Lung (tissue), 12 donors: ENCODE measurements around the gene WASHC3. TPM values are rescaled to one million over a fixed set of nuclear protein-coding genes. Genes with fewer than 3 reads are reported as not detected.

ENCODE experiments used
- ATAC-seq: fragments of 200-7000 bp; cut with Tn5 transposase; one replicate; pipeline ENCODE4 v1.9.1; 2020; ENCODE audit warnings: moderate number of reproducible peaks; ENCODE audit not compliant: insufficient read depth, low FRiP score
- DNase-seq, 3 donors: peaks; one replicate each; pipeline ENCODE4 v3.0.0-alpha.2; 2013 to 2017
- H3K27ac ChIP-seq, 2 donors: one replicate each; pipeline ENCODE4 v1.5.1; 2013; ENCODE audit warnings: mild to moderate bottlenecking in 2 of 2, moderate library complexity in 2 of 2, control low read depth in 1 of 2, inconsistent platforms in 1 of 2, low read depth in 1 of 2, low read length in 1 of 2
- H3K27me3 ChIP-seq, 3 donors: one replicate each; pipeline ENCODE4 v1.5.1; 2013; ENCODE audit warnings: low read length in 2 of 3; ENCODE audit not compliant: control insufficient read depth in 3 of 3, insufficient read depth in 3 of 3
- H3K36me3 ChIP-seq, 4 donors: one replicate each; pipeline ENCODE4 v1.5.1; 2013; ENCODE audit warnings: low read length in 4 of 4, mild to moderate bottlenecking in 1 of 4, moderate library complexity in 1 of 4; ENCODE audit not compliant: control insufficient read depth in 4 of 4, insufficient read depth in 4 of 4
- H3K4me1 ChIP-seq, 5 donors: one replicate each; pipeline ENCODE4 v1.5.1; 2013; ENCODE audit warnings: low read length in 5 of 5, mild to moderate bottlenecking in 2 of 5, moderate library complexity in 1 of 5; ENCODE audit not compliant: control insufficient read depth in 5 of 5, insufficient read depth in 5 of 5
- H3K4me3 ChIP-seq: one replicate; pipeline ENCODE4 v1.5.1; 2013; ENCODE audit warnings: mild to moderate bottlenecking, control low read depth, moderate library complexity
- H3K9ac ChIP-seq, 2 donors: one replicate each; pipeline ENCODE4 v1.5.1; 2013; ENCODE audit warnings: low read length in 2 of 2, control low read depth in 1 of 2; ENCODE audit not compliant: insufficient read depth in 1 of 2
- H3K9me3 ChIP-seq, 4 donors: one replicate each; pipeline ENCODE4 v1.5.1; 2013; ENCODE audit warnings: low read length in 3 of 4, mild to moderate bottlenecking in 1 of 4, moderate library complexity in 1 of 4; ENCODE audit not compliant: control insufficient read depth in 4 of 4, insufficient read depth in 3 of 4
- CTCF ChIP-seq: IDR thresholded peaks from 2 replicates; pipeline ENCODE4 v1.5.1; 2012; ENCODE audit warnings: mild to moderate bottlenecking; ENCODE audit errors: control extremely low read depth, extremely low read depth
- WGBS, 2 donors: extraction: QIAGEN DNeasy Blood & Tissue Kit; methylation state at CpG; one replicate each; pipeline ENCODE4 v1.1.7; 2013; 5-methylcytosine and 5-hydroxymethylcytosine counted together
- polyA plus RNA-seq, 2 donors: library from polyadenylated mRNA; stranded (reverse); fragments of 200-250 nt; gene quantifications; one replicate each; pipeline ENCODE4 v1.2.1, GENCODE V29; 2013
- total RNA-seq, 2 donors: library from RNA; depleted of rRNA in 1 of 2; stranded (reverse); fragments of >200 nt in 1 of 2; gene quantifications; one replicate each; pipeline ENCODE4 v1.2.1, GENCODE V29; 2014 to 2021
- donor health status: control.
- donor health status: control.
- donor health status: Bipolar disorder and iron deficiency.
- donor health status: healthy.
- donor health status: DM: yes; HTN: yes; CAD: no.

Gene WASHC3
- total and polyA plus RNA-seq, 4 donors = 28.0 to 53.3 (median 45.2) TPM

GRCh38 chr12:102059343-102059742, 2.4 kb downstream of the WASHC3 start:
- H3K27ac ChIP-seq = no peak overlapping the region
- no peak overlapping the region for H3K9ac ChIP-seq
- no peak for DNase-seq
- no peaks in the 10 kb centered on the region for H3K27me3 ChIP-seq
- H3K4me1 ChIP-seq = peaks cover 0 to 4% (median 0%) of the 10 kb centered on the region in 5 donors
- no peak overlapping the region for H3K4me3 ChIP-seq
- no peak for TF ChIP-seq CTCF
- H3K9me3 ChIP-seq = no peaks in the 10 kb centered on the region
- no peak for ATAC-seq
- peaks cover 0 to 9% (median under 1%) of the 10 kb centered on the region in 4 donors for H3K36me3 ChIP-seq

- H3K36me3 ChIP-seq = peaks cover 9 to 18% (median 14%) of the 10 kb centered on the region in 4 donors
- ATAC-seq = no peak
- TF ChIP-seq CTCF = no peak
Observed at GRCh38 chr12:102054345-102054744, 7.4 kb downstream of the WASHC3 start.

GRCh38 chr12:102053062-102053349, 8.8 kb downstream of the WASHC3 start:
- H3K9ac ChIP-seq = no peak overlapping the region
- H3K27me3 ChIP-seq = no peaks in the 10 kb centered on the region
- H3K4me3 ChIP-seq = no peak overlapping the region
- no peaks in the 10 kb centered on the region for H3K9me3 ChIP-seq
- peaks cover 12 to 26% (median 19%) of the 10 kb centered on the region in 4 donors for H3K36me3 ChIP-seq
- ATAC-seq = no peak
- no peak for TF ChIP-seq CTCF
- no peak overlapping the region for H3K27ac ChIP-seq
- no peak for DNase-seq
- peaks cover 0 to 7% (median 0%) of the 10 kb centered on the region in 5 donors for H3K4me1 ChIP-seq

More at GRCh38 chr12:102054345-102054744, 7.4 kb downstream of the WASHC3 start:
- WGBS, 2 donors = 96 to 99% methylated on average over 4 of the region's 4 CpGs
- H3K9me3 ChIP-seq = no peaks in the 10 kb centered on the region
- H3K4me3 ChIP-seq = no peak overlapping the region
- peaks cover 0 to 7% (median 0%) of the 10 kb centered on the region in 5 donors for H3K4me1 ChIP-seq
- DNase-seq = no peak
- H3K27ac ChIP-seq = no peak overlapping the region
- H3K9ac ChIP-seq = no peak overlapping the region
- H3K27me3 ChIP-seq = no peaks in the 10 kb centered on the region
